Measurements from ENCODE around the gene SPTB. TPM values are rescaled to one million over a fixed set of nuclear protein-coding genes. Genes with fewer than 3 reads are reported as not detected.

SPTB gene
- total and polyA plus RNA-seq, 10 of the 15 experiments (the other 5 are each of a cell fraction or from before 2014, with no cell fraction given) = under 0.01 to 0.04 (median 0.02) TPM; not detected in 4

DNA sequence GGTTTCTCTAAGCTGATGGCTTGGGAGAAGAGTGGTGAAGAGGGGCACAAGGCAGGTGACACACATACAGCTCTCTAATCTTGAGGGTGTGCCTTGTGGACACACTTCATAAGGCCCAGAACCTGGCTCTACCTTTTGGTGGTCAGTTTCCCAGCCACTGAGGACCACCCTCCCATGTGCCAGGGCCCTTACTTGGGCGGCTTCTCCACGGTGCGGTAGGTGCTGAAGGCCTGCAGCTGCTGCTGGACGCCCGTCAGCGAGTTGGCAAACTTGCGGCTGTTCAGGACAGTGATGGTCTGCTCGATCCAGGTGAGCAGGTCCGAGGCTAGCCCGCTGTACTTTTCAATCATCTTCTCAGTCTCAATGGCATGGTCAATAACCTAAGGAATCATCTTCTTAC, 80.2 kb downstream of the SPTB start:
- ChIA-PET SMC1A (ENCODE audit: uncharacterized antibody, unreplicated experiment) (interaction anchor here (1.1 to 4.1 kb wide), 2 partner anchors 14 to 92 kb away, joined by 4 to 24 read pairs; no protein-coding TSS in a partner anchor), CTCF (interaction anchor here (1.0 to 5.8 kb wide), 2 partner anchors 81 to 91 kb away, joined by 3 to 44 read pairs; no protein-coding TSS in a partner anchor), RAD21 (ENCODE audit: unreplicated experiment) (interaction anchor here (1.1 kb wide), 1 partner anchor 91 kb away, joined by 7 read pairs; no protein-coding TSS in a partner anchor), POLR2A (interaction anchor here (0.5 kb wide), 1 partner anchor 123 kb away, joined by 4 read pairs; no protein-coding TSS in a partner anchor)
- Histone ChIP-seq H2AFZ (ENCODE audit: control insufficient read depth, low read depth, low read length) (no peak overlapping the region), H3K9me3 (replicated peaks; ENCODE audit: control insufficient read depth, insufficient read depth, low read length) (no peaks in the 10 kb centered on the region), H3K4me3 (no peak overlapping the region), H3K27ac (ENCODE audit: control insufficient read depth, insufficient read depth) (no peak overlapping the region), H3K4me1 (ENCODE audit: control insufficient read depth, insufficient read depth, low read length) (no peaks in the 10 kb centered on the region), H3K9ac (ENCODE audit: control insufficient read depth, insufficient read depth, low read length) (no peak overlapping the region), H4K20me1 (ENCODE audit: control insufficient read depth, insufficient read depth) (no peaks in the 10 kb centered on the region), H3K4me2 (ENCODE audit: control insufficient read depth, insufficient read depth) (no peak overlapping the region), H3K36me3 (ENCODE audit: control insufficient read depth in 2 of 2, insufficient read depth in 2 of 2, low read length in 1 of 2) (no peaks in the 10 kb centered on the region), H3K79me2 (ENCODE audit: control insufficient read depth, insufficient read depth, low read length) (no peaks in the 10 kb centered on the region), H3K27me3 (replicated peaks in 1 of 2; ENCODE audit: control insufficient read depth in 2 of 2, insufficient read depth in 2 of 2, low read length in 1 of 2) (peaks cover 0 to 5% of the 10 kb centered on the region in 2 experiments; a peak in 3 of 4 replicates)
- 55% methylated on average over 10 of the region's 10 CpGs for WGBS (ENCODE audit: insufficient coverage, insufficient replicate concordance, low lambda C conversion rate, missing lambda C conversion rate)
- DNase-seq (ENCODE audit: low read depth, low spot score) (no peak), FAIRE-seq (no peak), ATAC-seq (no peak)
- intact Hi-C loops (cut with micrococcal nuclease; ENCODE audit: unreplicated experiment) (no loop called here), in situ Hi-C loops (cut with MboI) (no loop called here)
- no TSS peak for BruUV-seq (replicated peaks)
- TF ChIP-seq ZNF207 (IDR thresholded peaks at IDR 0.05; ENCODE audit: borderline replicate concordance) (no peak), POLR2AphosphoS5 (IDR thresholded peaks at IDR 0.05; ENCODE audit: low read length) (no peak), ESRRA (IDR thresholded peaks at IDR 0.05; ENCODE audit: low read length) (no peak), FOXK2 (IDR thresholded peaks at IDR 0.05) (no peak)
- TF ChIP-seq, protein P1, sequence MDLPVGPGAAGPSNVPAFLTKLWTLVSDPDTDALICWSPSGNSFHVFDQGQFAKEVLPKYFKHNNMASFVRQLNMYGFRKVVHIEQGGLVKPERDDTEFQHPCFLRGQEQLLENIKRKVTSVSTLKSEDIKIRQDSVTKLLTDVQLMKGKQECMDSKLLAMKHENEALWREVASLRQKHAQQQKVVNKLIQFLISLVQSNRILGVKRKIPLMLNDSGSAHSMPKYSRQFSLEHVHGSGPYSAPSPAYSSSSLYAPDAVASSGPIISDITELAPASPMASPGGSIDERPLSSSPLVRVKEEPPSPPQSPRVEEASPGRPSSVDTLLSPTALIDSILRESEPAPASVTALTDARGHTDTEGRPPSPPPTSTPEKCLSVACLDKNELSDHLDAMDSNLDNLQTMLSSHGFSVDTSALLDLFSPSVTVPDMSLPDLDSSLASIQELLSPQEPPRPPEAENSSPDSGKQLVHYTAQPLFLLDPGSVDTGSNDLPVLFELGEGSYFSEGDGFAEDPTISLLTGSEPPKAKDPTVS (IDR thresholded peaks at IDR 0.05; ENCODE audit: low read depth, low read length) = no peak
- TF ChIP-seq, protein P2, sequence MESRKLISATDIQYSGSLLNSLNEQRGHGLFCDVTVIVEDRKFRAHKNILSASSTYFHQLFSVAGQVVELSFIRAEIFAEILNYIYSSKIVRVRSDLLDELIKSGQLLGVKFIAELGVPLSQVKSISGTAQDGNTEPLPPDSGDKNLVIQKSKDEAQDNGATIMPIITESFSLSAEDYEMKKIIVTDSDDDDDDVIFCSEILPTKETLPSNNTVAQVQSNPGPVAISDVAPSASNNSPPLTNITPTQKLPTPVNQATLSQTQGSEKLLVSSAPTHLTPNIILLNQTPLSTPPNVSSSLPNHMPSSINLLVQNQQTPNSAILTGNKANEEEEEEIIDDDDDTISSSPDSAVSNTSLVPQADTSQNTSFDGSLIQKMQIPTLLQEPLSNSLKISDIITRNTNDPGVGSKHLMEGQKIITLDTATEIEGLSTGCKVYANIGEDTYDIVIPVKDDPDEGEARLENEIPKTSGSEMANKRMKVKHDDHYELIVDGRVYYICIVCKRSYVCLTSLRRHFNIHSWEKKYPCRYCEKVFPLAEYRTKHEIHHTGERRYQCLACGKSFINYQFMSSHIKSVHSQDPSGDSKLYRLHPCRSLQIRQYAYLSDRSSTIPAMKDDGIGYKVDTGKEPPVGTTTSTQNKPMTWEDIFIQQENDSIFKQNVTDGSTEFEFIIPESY (IDR thresholded peaks at IDR 0.05) = no peak
- TF ChIP-seq, protein P3, sequence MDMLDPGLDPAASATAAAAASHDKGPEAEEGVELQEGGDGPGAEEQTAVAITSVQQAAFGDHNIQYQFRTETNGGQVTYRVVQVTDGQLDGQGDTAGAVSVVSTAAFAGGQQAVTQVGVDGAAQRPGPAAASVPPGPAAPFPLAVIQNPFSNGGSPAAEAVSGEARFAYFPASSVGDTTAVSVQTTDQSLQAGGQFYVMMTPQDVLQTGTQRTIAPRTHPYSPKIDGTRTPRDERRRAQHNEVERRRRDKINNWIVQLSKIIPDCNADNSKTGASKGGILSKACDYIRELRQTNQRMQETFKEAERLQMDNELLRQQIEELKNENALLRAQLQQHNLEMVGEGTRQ (IDR thresholded peaks at IDR 0.05; ENCODE audit: borderline replicate concordance, low read depth, low read length) = no peak
- TF ChIP-seq, protein P4, sequence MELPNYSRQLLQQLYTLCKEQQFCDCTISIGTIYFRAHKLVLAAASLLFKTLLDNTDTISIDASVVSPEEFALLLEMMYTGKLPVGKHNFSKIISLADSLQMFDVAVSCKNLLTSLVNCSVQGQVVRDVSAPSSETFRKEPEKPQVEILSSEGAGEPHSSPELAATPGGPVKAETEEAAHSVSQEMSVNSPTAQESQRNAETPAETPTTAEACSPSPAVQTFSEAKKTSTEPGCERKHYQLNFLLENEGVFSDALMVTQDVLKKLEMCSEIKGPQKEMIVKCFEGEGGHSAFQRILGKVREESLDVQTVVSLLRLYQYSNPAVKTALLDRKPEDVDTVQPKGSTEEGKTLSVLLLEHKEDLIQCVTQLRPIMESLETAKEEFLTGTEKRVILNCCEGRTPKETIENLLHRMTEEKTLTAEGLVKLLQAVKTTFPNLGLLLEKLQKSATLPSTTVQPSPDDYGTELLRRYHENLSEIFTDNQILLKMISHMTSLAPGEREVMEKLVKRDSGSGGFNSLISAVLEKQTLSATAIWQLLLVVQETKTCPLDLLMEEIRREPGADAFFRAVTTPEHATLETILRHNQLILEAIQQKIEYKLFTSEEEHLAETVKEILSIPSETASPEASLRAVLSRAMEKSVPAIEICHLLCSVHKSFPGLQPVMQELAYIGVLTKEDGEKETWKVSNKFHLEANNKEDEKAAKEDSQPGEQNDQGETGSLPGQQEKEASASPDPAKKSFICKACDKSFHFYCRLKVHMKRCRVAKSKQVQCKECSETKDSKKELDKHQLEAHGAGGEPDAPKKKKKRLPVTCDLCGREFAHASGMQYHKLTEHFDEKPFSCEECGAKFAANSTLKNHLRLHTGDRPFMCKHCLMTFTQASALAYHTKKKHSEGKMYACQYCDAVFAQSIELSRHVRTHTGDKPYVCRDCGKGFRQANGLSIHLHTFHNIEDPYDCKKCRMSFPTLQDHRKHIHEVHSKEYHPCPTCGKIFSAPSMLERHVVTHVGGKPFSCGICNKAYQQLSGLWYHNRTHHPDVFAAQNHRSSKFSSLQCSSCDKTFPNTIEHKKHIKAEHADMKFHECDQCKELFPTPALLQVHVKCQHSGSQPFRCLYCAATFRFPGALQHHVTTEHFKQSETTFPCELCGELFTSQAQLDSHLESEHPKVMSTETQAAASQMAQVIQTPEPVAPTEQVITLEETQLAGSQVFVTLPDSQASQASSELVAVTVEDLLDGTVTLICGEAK (IDR thresholded peaks at IDR 0.05; ENCODE audit: borderline replicate concordance) = no peak
- TF ChIP-seq, protein P5, sequence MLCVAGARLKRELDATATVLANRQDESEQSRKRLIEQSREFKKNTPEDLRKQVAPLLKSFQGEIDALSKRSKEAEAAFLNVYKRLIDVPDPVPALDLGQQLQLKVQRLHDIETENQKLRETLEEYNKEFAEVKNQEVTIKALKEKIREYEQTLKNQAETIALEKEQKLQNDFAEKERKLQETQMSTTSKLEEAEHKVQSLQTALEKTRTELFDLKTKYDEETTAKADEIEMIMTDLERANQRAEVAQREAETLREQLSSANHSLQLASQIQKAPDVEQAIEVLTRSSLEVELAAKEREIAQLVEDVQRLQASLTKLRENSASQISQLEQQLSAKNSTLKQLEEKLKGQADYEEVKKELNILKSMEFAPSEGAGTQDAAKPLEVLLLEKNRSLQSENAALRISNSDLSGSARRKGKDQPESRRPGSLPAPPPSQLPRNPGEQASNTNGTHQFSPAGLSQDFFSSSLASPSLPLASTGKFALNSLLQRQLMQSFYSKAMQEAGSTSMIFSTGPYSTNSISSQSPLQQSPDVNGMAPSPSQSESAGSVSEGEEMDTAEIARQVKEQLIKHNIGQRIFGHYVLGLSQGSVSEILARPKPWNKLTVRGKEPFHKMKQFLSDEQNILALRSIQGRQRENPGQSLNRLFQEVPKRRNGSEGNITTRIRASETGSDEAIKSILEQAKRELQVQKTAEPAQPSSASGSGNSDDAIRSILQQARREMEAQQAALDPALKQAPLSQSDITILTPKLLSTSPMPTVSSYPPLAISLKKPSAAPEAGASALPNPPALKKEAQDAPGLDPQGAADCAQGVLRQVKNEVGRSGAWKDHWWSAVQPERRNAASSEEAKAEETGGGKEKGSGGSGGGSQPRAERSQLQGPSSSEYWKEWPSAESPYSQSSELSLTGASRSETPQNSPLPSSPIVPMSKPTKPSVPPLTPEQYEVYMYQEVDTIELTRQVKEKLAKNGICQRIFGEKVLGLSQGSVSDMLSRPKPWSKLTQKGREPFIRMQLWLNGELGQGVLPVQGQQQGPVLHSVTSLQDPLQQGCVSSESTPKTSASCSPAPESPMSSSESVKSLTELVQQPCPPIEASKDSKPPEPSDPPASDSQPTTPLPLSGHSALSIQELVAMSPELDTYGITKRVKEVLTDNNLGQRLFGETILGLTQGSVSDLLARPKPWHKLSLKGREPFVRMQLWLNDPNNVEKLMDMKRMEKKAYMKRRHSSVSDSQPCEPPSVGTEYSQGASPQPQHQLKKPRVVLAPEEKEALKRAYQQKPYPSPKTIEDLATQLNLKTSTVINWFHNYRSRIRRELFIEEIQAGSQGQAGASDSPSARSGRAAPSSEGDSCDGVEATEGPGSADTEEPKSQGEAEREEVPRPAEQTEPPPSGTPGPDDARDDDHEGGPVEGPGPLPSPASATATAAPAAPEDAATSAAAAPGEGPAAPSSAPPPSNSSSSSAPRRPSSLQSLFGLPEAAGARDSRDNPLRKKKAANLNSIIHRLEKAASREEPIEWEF (IDR thresholded peaks at IDR 0.05; ENCODE audit: insufficient replicate concordance, low read depth, low read length) = no peak
